ENCODE measurements around the gene DNLZ.

DNLZ gene

DNA sequence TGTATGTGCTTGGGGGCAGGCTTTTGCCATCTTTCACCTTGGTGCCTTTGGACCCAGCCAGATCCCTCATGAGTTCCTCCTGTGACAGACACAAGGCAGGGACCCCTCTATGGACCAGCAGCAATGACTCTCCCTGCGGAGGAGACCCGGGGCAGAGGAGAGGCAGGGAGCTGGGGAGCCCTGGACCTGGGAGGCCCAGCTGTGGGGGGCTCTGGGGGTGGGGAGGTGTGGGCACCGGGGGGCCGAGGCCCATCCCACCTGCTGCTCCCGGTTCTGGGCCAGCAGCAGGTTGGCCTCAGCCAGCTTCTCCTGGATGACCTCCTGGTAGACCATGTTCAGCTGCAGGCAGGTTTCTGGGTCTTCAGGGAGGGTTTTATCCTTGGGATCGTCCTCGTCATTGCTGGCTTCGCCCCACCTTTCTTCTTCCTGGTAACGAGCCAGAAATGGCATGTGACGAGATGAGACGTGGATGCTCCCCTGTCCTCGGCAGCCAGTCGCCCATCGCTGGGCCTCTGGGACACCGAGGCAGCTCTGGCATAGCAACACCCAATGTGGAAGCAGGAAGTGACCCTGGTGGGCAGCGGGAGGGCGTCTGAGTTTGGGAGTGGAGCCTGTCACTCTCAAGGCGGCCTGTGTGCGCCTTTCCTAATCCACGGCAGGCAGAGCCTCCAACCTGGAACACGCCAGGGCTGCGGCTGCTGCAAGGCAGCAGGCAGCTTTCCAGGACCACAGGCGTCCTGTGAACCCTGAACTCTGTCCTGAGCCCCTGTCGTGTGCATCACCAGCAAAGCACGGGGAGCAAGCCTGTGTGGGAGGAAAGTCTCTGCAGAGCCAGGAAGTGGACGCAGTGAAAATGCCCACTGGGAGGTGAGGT is 32.0 kb upstream of the DNLZ start:
- H3K4me1 ChIP-seq (ENCODE audit: control insufficient read depth, insufficient read depth, low read length, unreplicated experiment) = peaks cover 22% of the 10 kb centered on the region
- no peaks in the 10 kb centered on the region for H3K27me3 ChIP-seq (ENCODE audit: insufficient read depth, low read length)
- no peak overlapping the region for H2AFZ ChIP-seq (ENCODE audit: low read length, unreplicated experiment)
- H3K4me3 ChIP-seq (ENCODE audit: low read depth, low read length) = no peak overlapping the region
- no peak overlapping the region for H3K27ac ChIP-seq (ENCODE audit: low read depth, low read length)
- H3K36me3 ChIP-seq (ENCODE audit: insufficient read depth, low read length) = peaks cover 18% of the 10 kb centered on the region; the same call in 1 of the 2 replicates
- peaks cover 23% of the 10 kb centered on the region for H3K79me2 ChIP-seq (ENCODE audit: control insufficient read depth, insufficient read depth, low read length, unreplicated experiment)

DNA sequence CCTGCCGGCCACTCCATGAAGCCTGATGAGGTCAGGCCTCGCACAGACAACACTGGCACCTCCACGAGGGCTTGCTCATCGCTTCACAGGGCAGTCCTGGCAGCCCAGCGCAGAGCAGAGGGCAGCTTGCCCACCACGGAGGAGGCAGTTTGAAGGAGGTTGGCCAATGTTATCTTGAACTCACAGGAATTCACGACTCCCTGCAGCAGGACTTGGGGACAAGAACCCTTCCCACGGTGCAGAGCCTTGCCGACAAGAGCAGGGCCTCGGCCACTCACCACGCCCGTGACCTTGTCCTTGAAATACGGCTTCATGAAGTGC is 31.4 kb upstream of the DNLZ start:
- Histone ChIP-seq H2AFZ (ENCODE audit: low read length, unreplicated experiment) (no peak overlapping the region), H3K79me2 (ENCODE audit: control insufficient read depth, insufficient read depth, low read length, unreplicated experiment) (peaks cover 23% of the 10 kb centered on the region), H3K4me3 (ENCODE audit: low read depth, low read length) (no peak overlapping the region), H3K36me3 (ENCODE audit: insufficient read depth, low read length) (peaks cover 18% of the 10 kb centered on the region; the same call in 1 of the 2 replicates), H3K4me1 (ENCODE audit: control insufficient read depth, insufficient read depth, low read length, unreplicated experiment) (peaks cover 18% of the 10 kb centered on the region), H3K27ac (ENCODE audit: low read depth, low read length) (no peak overlapping the region), H3K27me3 (ENCODE audit: insufficient read depth, low read length) (no peaks in the 10 kb centered on the region)

DNA sequence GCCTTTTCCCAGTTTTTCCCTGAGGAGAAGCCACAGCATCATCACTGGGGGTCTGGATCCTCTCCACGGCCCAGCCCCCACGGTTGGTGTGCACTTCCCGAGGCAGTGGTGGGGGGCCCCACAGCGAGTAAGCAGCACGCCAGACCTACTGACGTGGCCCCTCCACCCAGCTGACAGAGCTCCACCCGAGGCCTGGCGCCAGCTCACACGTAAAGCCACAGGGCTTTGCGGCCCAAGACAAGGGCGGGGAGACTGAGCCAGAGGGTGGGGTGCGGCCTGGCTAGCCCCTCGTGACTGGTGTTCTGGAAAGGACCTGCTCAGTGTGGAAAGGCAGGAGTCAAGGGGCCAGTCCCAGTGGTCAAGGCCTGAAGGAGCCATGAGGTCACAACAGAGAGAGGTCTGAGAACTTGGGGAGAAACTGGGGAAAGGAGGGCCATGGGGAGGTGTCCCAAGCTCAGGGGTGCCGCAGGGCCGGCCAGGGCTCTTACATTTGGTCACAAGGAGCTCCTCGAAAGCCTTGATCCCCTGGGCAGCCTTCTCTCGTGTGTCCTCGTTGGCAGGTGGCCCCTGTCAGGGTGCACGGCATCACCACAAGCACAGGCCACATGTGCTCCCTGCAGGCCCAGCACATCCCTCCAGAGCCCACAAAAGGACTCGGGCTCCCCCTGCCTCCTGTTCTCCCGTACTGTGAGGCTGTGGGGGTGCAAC is 30.9 kb upstream of the DNLZ start:
- peaks cover 18% of the 10 kb centered on the region for H3K79me2 ChIP-seq (ENCODE audit: control insufficient read depth, insufficient read depth, low read length, unreplicated experiment)
- no peak overlapping the region for H3K4me3 ChIP-seq (ENCODE audit: low read depth, low read length)
- no peaks in the 10 kb centered on the region for H3K27me3 ChIP-seq (ENCODE audit: insufficient read depth, low read length)
- peaks cover 18% of the 10 kb centered on the region for H3K4me1 ChIP-seq (ENCODE audit: control insufficient read depth, insufficient read depth, low read length, unreplicated experiment)
- H2AFZ ChIP-seq (ENCODE audit: low read length, unreplicated experiment) = no peak overlapping the region
- H3K27ac ChIP-seq (ENCODE audit: low read depth, low read length) = no peak overlapping the region
- H3K36me3 ChIP-seq (ENCODE audit: insufficient read depth, low read length) = peaks cover 18% of the 10 kb centered on the region; the same call in 1 of the 2 replicates

DNA sequence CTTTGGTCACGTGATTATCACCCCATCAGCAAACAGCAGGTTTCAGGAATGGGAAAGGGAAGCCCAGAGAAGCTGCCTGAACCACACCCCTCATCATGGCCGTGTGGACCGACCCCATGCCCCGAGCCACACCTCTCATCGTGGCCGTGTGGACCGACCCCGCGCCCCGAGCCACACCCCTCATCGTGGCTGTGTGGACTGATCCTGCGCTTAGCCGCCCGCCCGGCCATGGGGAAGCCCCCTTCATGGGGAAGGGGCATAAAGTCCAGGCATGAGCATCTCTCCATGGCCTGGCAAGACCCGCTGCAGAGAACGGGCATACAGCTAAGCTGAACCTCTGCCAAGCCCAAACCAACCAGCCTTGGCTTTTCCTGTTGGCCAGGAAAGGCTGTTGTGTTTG is 30.0 kb upstream of the DNLZ start:
- Histone ChIP-seq H3K27me3 (ENCODE audit: insufficient read depth, low read length) (no peaks in the 10 kb centered on the region), H2AFZ (ENCODE audit: low read length, unreplicated experiment) (no peak overlapping the region), H3K4me3 (ENCODE audit: low read depth, low read length) (no peak overlapping the region), H3K27ac (ENCODE audit: low read depth, low read length) (no peak overlapping the region), H3K79me2 (ENCODE audit: control insufficient read depth, insufficient read depth, low read length, unreplicated experiment) (peaks cover 9% of the 10 kb centered on the region), H3K4me1 (ENCODE audit: control insufficient read depth, insufficient read depth, low read length, unreplicated experiment) (peaks cover 13% of the 10 kb centered on the region), H3K36me3 (ENCODE audit: insufficient read depth, low read length) (peaks cover 18% of the 10 kb centered on the region; the same call in 1 of the 2 replicates)

DNA sequence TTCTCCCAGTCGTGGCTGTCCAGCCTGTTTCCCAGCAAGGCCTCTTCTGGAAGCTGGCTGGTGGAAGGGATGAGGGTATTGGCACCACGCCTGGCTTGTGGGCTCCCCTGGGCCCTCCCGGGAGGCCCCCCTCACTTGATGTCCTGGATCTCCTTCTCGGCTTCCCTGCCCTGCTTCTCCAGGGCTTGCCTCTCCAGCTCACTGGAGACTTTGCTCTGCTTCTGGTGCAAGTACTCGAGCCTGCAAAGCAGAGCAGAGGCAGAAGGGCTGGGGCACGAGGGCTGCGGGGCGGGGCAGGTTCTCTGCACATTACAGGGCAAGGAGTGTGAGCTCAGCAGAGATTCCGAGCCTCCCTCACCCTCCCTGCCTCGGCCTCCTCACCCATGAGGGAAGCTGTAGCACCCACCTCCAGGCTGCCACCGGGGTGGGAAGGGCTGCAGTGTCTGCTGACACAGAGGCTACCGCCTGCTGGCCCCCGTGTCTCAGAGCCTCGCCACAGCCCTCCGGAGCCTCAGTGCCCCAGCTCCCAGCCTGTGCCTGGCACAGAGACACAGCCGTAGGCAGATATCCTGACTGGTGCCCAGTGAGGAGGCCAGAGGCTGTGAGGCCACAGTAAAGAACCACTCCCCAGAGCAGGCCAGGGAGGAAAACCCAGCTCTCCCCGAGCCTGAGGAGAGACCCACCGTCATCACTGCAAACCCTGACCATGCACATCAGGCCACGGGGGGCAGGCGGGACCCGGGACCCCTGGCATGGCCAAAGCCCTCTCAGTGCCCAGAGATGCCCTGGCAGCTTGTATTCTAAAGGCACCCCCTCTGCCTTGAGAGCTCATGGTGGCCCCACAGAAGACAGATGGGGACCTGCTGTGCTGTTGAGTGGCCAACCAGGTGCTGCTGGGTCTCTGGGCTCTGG is 29.2 kb upstream of the DNLZ start:
- H3K4me1 ChIP-seq (ENCODE audit: control insufficient read depth, insufficient read depth, low read length, unreplicated experiment) = peaks cover 7% of the 10 kb centered on the region
- no peak overlapping the region for H2AFZ ChIP-seq (ENCODE audit: low read length, unreplicated experiment)
- peaks cover 2% of the 10 kb centered on the region for H3K79me2 ChIP-seq (ENCODE audit: control insufficient read depth, insufficient read depth, low read length, unreplicated experiment)
- no peaks in the 10 kb centered on the region for H3K27me3 ChIP-seq (ENCODE audit: insufficient read depth, low read length)
- no peak overlapping the region for H3K27ac ChIP-seq (ENCODE audit: low read depth, low read length)
- H3K4me3 ChIP-seq (ENCODE audit: low read depth, low read length) = no peak overlapping the region
- H3K36me3 ChIP-seq (ENCODE audit: insufficient read depth, low read length) = peaks cover 18% of the 10 kb centered on the region; the same call in 1 of the 2 replicates

DNA sequence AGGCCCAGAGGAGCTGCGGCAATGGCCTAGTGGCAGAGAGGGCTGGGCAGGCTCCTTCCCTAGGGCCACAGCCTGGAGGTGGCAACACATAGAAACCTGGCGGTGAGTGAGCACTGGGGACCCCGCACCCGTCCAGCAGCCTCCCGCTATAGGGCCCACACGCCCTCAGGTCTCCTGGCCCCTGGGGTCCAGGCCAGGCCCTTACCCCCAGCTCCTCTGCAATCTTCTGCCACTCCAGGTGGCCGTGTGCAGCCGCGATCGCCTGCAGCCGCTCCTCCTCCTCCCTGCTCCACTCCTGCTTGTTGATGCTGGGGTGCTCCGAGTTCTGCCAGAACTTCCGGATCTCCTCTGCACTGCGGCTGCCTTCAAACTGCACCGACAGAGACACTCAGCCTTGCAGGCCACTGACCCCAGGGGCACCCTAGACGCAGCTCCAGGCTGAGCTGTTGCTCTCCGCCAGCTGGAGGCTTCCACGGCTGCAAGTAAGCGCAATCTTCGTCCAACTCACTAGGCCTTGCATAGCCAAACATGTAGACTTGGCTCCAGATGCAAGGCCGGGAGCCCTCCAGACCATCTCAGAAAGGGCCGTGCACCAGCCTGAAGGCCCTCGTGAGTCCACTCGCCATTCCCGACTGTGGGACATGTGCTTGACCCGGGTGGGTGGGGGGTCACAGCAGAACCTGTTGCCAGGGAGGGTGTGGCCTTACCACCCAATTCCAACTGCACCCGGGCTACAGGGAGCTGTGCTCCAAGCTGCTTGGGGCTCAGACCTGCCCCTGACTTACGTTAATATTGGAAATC is 28.4 kb upstream of the DNLZ start:
- Histone ChIP-seq H3K4me3 (ENCODE audit: low read depth, low read length) (no peak overlapping the region), H3K79me2 (ENCODE audit: control insufficient read depth, insufficient read depth, low read length, unreplicated experiment) (no peaks in the 10 kb centered on the region), H3K36me3 (ENCODE audit: insufficient read depth, low read length) (peaks cover 16% of the 10 kb centered on the region; the same call in 1 of the 2 replicates), H3K27ac (ENCODE audit: low read depth, low read length) (no peak overlapping the region), H3K4me1 (ENCODE audit: control insufficient read depth, insufficient read depth, low read length, unreplicated experiment) (peaks cover 7% of the 10 kb centered on the region), H2AFZ (ENCODE audit: low read length, unreplicated experiment) (no peak overlapping the region), H3K27me3 (ENCODE audit: insufficient read depth, low read length) (no peaks in the 10 kb centered on the region)

DNA sequence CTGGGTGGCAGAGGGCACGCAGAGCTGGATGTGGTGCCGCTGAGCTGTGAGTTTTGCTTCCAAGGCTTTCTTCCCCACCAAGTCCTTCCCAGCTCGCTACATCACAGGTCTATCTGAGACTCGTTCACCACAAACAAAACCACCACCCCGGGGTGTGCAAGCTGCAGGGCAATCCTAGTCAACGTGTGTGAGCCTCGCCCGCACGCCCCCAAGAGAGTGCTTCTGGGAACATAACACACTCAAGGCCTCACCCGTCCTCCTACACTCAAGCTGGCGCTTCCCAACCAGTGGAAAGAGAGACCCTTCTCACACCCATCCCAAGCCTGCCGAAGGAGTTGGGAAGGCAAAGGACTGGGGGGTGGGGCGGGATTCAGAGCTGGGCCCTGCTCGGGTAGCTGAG is 25.9 kb upstream of the DNLZ start:
- Histone ChIP-seq H3K4me1 (ENCODE audit: control insufficient read depth, insufficient read depth, low read length, unreplicated experiment) (peaks cover 7% of the 10 kb centered on the region), H3K36me3 (ENCODE audit: insufficient read depth, low read length) (peaks cover 7% of the 10 kb centered on the region; the same call in 1 of the 2 replicates), H3K4me3 (ENCODE audit: low read depth, low read length) (no peak overlapping the region), H2AFZ (ENCODE audit: low read length, unreplicated experiment) (no peak overlapping the region), H3K27me3 (ENCODE audit: insufficient read depth, low read length) (no peaks in the 10 kb centered on the region), H3K79me2 (ENCODE audit: control insufficient read depth, insufficient read depth, low read length, unreplicated experiment) (no peaks in the 10 kb centered on the region), H3K27ac (ENCODE audit: low read depth, low read length) (no peak overlapping the region)

DNA sequence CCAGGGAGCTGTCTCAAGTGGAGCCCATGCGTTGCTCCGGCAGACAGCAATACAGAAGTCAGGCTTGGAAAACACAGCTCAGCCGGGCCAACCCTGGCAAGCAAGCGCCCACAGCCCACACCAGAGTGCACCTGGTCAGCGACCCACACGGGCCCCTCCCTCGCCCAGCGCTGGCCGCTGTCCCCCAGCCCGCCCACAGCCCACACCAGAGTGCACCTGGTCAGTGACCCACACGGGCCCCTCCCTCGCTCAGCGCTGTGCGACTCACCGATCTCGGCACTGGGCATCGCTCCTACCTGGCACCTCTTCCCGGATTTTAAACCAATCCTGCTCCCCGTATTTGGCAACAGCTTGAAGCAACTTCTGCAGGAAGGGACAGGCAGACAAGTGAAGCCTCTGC is 23.7 kb upstream of the DNLZ start:
- Histone ChIP-seq H3K27me3 (ENCODE audit: insufficient read depth, low read length) (no peaks in the 10 kb centered on the region), H3K4me1 (ENCODE audit: control insufficient read depth, insufficient read depth, low read length, unreplicated experiment) (no peaks in the 10 kb centered on the region), H3K27ac (ENCODE audit: low read depth, low read length) (no peak overlapping the region), H3K79me2 (ENCODE audit: control insufficient read depth, insufficient read depth, low read length, unreplicated experiment) (no peaks in the 10 kb centered on the region), H3K36me3 (ENCODE audit: insufficient read depth, low read length) (peaks cover 3% of the 10 kb centered on the region; the same call in 1 of the 2 replicates), H2AFZ (ENCODE audit: low read length, unreplicated experiment) (no peak overlapping the region), H3K4me3 (ENCODE audit: low read depth, low read length) (no peak overlapping the region)

DNA sequence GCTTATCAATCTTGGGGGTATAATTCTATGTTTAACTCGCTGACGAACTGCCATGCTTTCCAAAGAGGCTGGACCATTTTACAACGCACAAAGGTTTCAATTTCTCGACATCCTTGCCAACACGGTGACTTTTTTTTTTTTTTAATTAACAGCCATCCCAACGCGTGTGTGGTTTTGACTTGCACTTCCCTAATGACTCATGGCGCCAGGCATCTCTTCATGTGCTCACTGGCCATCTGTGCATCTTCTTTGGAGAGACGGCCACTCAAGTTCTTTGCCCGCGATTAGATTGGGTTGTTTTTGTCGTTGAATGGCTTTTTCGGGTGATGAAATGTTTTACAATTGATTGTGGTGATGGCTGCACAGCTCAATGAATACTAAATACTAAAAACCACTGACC is 22.5 kb upstream of the DNLZ start:
- H3K4me3 ChIP-seq (ENCODE audit: low read depth, low read length) = no peak overlapping the region
- H3K27ac ChIP-seq (ENCODE audit: low read depth, low read length) = no peak overlapping the region
- no peaks in the 10 kb centered on the region for H3K27me3 ChIP-seq (ENCODE audit: insufficient read depth, low read length)
- H2AFZ ChIP-seq (ENCODE audit: low read length, unreplicated experiment) = no peak overlapping the region
- no peaks in the 10 kb centered on the region for H3K4me1 ChIP-seq (ENCODE audit: control insufficient read depth, insufficient read depth, low read length, unreplicated experiment)
- no peaks in the 10 kb centered on the region for H3K79me2 ChIP-seq (ENCODE audit: control insufficient read depth, insufficient read depth, low read length, unreplicated experiment)
- peaks cover 3% of the 10 kb centered on the region; the same call in 1 of the 2 replicates for H3K36me3 ChIP-seq (ENCODE audit: insufficient read depth, low read length)

DNA sequence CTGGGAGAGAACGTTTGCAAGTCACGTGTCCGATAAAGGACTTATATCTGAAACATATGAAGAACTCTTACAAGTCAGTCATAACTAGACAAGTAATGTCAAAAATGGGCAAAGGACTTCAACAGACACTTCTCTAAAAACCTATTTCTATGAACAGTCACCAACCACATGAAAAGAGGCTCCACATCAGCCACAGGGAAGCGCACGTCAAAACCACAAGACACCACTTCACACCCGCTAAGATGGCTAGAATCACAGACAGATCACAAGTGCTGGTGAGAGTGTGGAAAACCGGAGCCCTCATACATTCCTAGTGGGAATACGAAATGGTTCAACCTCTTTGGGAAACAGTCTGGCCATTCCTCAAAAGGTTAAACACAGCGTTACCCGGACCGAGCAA is 21.5 kb upstream of the DNLZ start:
- no peaks in the 10 kb centered on the region for H3K27me3 ChIP-seq (ENCODE audit: insufficient read depth, low read length)
- H3K27ac ChIP-seq (ENCODE audit: low read depth, low read length) = no peak overlapping the region
- no peak overlapping the region for H2AFZ ChIP-seq (ENCODE audit: low read length, unreplicated experiment)
- no peak overlapping the region for H3K4me3 ChIP-seq (ENCODE audit: low read depth, low read length)
- H3K4me1 ChIP-seq (ENCODE audit: control insufficient read depth, insufficient read depth, low read length, unreplicated experiment) = no peaks in the 10 kb centered on the region
- H3K36me3 ChIP-seq (ENCODE audit: insufficient read depth, low read length) = peaks cover 3% of the 10 kb centered on the region; the same call in 1 of the 2 replicates
- H3K79me2 ChIP-seq (ENCODE audit: control insufficient read depth, insufficient read depth, low read length, unreplicated experiment) = no peaks in the 10 kb centered on the region

Measured in ACC112 (cell line).